Right lobe of liver (tissue), 4 donors: Measurements from ENCODE around the gene PAX4.

Source experiments
- POLR2A ChIP-seq: fragments of 450-650 bp; IDR thresholded peaks from one replicate; pipeline ENCODE4 v1.6.1; 2017; ENCODE audit warnings: antibody characterized with exemption, mild to moderate bottlenecking
- TF ChIP-seq, protein P1 (sequence below), 4 donors: fragments of 200-600 bp in 3 of 4; fragments of 450-650 bp in 1 of 4; IDR thresholded peaks; one replicate each; pipeline versions ENCODE4 v1.5.1 to v1.8.0; 2016 to 2022; ENCODE audit warnings: antibody characterized with exemption in 4 of 4, mild to moderate bottlenecking in 2 of 4
- donor health status: DM: no; HTN: no; CAD: no.
- donor health status: DM: no; HTN: no; CAD: no.
- donor health status: DM: no; HTN: yes; CAD: no.

DNA sequence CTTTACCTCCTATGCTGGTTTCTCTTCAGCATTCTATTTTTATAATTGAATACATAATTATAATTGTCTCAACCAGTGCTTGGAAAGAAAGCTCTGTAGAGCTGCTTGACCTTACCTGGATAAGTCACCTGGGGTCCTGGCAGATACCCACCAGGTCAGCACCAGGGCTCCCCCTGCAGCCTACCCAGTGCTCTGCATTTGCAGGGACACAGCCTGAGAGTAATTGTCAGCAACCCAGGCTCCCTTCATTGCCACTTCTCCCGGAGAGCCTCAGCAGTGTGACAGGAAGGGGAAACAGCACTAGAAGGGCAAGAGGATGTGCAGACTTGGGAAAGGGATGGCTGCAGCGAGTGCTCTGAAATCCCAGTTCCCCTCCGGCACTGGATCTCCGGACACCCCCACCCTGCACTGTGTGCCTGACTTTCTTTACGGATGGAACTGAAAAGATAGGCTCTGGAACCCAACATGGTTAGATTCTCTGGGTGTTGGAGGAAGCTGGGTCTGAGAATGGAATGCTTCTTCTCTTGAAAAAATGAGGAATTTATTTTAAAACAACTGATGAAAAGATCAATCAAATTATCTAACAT is 11.4 kb upstream of the PAX4 start:
- TF ChIP-seq, protein P1, sequence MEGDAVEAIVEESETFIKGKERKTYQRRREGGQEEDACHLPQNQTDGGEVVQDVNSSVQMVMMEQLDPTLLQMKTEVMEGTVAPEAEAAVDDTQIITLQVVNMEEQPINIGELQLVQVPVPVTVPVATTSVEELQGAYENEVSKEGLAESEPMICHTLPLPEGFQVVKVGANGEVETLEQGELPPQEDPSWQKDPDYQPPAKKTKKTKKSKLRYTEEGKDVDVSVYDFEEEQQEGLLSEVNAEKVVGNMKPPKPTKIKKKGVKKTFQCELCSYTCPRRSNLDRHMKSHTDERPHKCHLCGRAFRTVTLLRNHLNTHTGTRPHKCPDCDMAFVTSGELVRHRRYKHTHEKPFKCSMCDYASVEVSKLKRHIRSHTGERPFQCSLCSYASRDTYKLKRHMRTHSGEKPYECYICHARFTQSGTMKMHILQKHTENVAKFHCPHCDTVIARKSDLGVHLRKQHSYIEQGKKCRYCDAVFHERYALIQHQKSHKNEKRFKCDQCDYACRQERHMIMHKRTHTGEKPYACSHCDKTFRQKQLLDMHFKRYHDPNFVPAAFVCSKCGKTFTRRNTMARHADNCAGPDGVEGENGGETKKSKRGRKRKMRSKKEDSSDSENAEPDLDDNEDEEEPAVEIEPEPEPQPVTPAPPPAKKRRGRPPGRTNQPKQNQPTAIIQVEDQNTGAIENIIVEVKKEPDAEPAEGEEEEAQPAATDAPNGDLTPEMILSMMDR (IDR thresholded peaks at IDR 0.05) = peak; percentile 40 to 59 (median 52)
- no peak for TF ChIP-seq POLR2A
